GM21717 (cell line): Measurements from ENCODE around the gene PNMA6F.
A peak's percentile ranks its signal among the peaks of the same experiment; 100 is the strongest.
"Not testable (repeated sequence)": the region's sequence is repeated elsewhere in the genome, so short reads cannot be mapped to it uniquely, and the experiment has no call there.

ENCODE experiments used
- ATAC-seq: cut with Tn5 transposase; IDR thresholded peaks from one replicate; pipeline ENCODE4 v1.9.1; 2021; ENCODE audit warnings: mild to moderate bottlenecking, moderate library complexity; ENCODE audit not compliant: unreplicated experiment

PNMA6F gene

DNA sequence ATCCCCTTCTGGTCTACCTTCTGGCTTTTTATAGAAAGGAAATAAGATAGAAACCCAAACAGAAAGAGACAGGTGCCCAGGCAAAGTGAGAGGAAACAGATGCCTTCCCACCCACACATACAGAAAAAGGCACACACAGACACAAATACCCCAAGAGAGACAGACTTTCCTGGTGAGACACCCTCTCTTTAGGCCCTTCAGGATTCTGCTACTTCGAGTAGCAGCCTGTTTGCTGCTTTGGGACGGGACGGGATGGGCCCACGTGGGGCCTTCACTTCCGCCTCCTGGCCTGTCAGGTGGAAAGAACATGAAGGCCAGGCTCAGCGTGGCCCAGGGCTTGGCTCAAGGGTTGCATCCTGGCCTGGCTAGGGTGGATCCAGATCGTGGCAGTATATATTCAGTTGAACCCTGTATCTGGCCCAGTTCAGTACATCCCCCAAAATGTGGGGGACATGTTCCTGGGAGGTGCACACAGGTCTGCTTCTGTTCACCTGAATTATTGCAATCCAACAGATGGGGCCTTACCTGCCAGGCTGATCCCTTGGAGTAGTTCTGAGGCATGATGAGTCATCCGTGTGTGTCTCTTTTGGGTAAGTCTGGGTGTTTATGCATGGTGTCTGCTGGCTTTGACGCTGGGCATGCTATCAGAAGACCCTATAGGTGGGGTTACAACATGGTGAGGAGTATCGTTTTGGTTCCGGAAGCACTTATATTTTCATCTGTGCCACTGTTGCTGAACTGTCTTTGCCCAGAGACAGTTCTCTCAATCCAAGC, 14.7 kb upstream of the PNMA6F start:
- ATAC-seq: peak; percentile 36

DNA sequence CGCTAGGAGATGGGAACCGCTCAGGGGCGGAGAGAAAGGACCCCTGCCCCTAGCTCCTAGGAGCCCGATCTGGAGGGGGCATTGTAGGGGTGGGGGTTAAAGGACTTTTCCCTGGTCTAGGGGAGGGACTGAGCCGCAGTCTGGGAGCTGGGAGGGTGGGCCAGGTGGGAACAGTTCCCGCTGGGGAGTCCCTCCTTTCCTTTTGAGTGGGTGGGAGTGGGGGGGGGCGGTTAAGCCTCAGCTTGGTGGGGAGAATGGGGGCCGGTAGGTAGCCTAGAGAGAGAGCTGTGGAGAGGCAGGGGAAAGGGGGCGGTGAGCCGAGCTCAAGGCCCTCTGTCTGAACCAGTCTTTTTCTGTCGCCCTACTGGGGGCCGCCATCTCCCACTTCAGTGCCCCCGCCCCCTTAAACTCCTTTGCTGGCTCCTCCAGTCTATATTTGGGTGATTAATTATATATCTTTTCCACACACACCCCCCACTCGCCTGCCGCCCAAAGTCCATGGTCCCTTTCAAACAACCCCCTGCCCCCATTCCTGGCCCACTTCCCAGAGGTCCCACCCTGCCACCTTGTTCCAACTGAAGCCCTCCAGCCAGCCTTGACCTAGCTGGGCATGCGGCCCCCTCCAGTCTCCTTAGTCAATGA, 13.2 kb upstream of the PNMA6F start:
- ATAC-seq: no peak

DNA sequence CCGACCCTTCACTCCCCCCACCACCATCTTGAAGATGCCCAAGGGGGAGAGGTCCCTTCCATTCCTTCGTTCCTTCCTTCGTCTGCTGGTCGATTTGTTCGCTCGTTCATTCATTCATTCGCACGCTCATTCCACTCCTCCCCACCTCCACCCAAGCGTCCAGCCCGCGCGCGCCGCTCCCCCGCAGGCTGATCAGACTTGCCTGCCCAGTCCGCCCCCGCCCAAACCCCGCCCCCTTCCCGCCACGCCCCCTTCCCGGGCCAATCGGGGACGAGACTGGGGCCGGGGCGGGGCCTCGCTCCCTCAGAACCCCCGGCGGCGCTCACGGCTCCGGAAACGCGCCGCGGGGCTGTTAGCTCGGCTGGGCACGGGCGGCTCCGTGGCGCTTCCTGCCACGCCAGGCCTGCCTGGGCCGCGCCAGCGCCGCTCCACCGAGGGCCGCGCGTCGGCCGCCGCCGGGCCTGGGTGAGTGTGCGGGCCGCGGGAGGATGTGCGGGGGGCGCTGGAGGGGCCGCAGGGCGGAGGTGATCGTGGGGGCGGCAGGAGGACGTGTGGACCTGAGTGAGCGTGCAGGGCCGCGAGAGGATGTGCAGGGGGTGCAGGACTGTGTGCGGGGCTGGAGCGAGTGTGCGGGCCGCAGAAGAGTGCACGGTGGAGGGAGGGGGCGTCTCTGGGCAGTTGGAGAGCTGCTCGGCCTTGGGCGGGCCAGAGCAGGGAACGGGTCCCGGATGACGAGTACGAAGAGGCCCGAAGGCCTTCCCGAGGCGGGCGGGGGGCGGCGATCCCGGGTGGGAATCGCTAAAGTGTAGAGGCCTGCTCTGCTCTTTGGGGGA, 12.5 kb upstream of the PNMA6F start, which contains the start of gene ZNF275:
ZNF275 (plus strand) TSS at position 333 of the 833 bp plus-strand sequence. CDS start 2,527 bp downstream, outside the sequence.
- ATAC-seq: peak; percentile 88

DNA sequence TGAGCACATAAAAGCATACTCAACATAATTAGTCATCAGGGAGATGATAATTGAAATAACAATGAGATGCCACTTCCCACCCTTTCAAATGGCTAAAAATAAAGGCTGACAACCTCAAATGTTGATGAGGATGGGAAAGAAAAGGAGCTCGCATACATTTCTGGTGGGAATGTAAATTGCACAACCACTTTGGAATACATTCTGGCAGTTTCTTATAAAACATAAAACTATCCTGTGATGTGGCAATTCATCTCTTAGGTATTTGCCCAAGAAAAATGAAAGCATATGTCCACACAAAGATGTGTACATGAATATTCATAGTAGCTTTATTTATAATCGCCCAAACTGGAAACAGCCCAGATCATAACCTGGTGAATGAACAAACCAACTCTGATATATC, 11.7 kb upstream of the PNMA6F start:
- no peak for ATAC-seq

DNA sequence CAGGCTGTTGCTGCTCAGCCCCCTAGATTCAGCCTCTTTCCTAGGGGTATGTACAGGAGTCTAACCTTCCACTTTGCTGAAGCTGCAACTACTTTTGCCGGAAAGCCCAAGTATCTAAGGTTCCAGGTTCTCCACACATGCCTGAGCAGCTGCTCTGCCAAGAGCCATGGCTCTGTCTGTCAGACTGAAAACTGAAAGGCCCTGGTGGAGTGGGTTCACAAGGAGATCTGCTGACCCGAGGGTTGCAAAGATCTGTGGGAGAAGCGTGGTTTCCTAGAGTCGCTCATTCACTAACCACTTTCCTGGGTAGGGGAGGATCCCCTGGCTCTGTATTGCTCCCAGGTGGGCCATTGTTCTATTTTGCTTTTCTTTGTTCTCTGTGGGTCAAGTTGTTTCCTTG, 6.0 kb upstream of the PNMA6F start:
- ATAC-seq: no peak

DNA sequence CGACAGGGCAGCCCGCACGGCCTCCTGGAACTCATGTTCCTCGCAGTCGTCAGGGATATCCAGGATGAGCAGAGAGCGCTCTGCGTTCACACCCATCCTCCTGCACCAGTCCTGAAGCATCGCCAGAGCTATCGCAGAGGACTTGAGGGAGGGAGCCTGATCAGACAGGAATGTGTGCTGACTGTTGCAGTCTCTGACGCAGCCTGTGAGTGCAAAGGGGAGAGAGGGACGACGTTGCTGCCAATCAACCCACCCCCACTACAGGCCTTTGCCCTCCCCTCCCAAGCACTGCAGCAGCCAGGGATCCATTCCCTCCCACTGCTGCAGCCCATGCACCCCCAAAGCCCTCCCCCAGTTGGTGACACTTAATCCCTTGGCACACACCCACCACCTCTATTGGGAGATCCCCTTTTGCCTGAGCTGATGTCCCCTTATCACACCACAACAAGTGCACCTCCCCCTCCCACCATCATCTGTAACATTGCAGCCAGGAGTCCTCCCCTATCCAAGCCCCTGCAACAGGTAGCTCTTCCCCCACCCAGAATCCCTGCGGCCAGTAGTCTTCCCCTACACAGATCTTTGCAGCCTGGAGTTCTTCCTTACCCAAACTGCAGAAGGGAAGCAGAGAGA, 897 bp downstream of the PNMA6F start:
- no peak for ATAC-seq

DNA sequence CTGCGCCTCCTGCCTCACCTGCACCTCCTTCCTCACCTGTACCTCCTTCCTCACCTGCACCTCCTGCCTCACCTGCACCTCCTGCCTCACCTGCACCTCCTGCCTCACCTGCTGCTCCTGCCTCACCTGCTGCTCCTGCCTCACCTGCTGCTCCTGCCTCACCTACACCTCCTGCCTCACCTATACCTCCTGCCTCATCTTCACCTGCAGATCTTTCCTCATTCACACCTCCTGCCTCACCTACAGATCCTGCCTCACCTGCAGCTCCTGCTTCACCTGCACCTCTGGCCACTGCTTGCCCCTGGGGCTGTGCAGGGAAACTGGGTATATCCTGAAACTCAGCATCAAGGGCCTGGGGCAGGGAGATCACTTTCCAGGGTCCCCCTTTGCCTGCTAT, 1.5 kb downstream of the PNMA6F start:
- not testable (repeated sequence) for ATAC-seq

DNA sequence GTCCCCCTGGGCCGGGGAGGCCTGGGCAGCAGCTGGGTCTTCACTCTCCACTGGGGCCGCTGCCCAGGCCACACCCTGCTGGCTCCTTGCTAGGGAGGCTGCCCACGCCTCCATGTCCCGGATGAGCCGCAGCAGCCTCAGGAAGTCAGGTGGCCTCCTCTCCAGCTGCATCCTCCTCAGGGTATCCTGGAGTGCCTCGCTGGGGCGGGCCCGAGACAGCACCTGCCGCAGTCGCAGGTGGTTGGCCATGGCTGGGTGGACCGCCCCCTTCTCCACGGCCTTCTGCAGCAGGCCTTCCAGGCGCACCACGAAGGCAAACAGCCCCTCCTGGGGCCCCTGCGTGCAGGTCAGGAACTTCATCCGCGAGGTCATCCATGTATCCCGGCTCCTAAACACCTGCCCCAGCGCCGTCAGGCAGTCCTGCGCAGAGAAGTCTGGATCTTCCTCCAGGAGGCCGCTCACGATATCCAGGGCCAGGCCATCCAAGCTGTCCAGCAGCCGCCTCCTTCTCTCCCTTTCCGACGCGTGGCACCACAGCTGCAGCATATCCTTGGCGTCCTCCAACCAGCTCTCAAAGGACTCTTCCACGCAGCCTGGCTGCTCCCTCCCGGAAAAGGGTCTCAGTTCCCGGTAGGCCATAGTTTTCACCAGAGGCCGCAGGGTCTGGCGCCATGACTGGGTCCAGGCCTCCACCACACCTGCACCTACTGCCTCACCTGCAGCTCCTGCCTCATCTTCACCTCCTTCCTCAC, 2.1 kb downstream of the PNMA6F start:
- ATAC-seq: no peak

DNA sequence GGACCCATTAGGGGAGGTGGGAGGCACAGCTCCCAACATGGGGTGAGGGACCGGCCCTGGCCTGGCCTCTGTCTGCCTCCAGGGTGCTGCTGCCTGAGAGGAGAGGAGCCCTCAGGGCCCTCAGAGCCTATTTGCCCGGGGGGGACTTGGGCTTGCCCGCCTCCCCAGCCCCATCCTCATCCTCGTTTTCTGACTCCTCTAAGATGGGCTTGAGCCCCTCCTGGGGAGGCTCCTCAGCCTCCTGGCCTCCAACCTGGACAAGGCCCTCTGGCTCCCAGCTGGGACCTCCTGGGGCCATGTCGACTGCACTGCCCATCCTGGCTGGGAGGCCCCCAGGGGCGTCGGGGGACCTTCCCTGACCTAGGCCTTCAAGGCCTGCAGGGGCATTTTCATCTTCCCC, 2.8 kb downstream of the PNMA6F start:
- no peak for ATAC-seq

DNA sequence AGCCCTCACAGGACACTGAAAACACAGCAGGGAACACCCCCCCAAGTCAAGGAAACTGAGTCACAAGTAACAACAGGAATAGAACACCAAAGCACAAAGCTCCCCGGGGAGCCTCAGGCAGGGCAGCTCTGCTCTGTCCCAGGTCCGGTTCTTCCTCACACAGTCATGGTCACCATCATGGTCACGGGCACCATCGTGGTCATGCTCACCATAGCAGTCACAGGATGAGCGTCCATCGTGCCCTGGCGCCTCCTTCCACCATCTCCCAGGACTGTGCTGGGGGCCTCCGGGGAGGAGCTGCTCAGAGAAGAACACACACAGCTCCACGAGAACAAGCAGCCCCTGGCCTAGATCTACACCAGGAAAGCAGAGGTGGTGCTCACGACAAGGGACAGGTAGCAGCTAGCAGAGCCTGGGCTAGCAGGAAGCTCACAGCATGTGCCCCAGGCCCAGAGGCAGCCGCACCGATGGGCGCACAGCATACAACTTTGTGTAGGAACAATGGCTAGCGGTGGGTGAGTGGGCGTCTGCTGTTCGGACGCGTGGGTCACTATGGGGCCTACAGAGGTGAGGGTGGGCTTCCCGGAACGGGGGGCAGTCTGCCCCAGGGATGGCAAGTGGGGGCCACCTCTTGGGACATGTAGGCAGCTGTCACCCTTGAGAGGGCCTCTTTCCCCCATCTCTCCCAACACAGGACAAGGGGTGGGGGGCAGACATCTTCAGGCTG, 3.4 kb downstream of the PNMA6F start:
- no peak for ATAC-seq

DNA sequence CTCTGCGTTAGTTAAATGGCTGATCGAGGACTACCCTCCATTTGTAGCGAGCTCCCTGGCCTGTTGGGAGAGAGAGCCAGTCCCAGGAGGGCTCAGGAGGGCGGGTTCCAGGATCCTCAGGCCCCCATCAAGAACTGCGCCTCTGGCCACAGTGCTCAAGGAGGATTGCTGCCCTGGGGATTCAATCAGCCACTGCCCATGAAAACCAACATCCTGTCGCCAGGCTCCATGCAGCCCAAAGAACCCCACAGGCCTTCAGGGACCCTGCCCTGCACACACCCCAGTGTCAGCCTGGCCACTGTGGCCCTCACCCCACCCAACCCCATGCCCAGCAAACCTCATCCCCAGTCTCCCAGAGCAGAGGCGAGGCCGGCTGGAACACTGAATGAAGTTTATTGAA, 4.3 kb downstream of the PNMA6F start:
- ATAC-seq: no peak

DNA sequence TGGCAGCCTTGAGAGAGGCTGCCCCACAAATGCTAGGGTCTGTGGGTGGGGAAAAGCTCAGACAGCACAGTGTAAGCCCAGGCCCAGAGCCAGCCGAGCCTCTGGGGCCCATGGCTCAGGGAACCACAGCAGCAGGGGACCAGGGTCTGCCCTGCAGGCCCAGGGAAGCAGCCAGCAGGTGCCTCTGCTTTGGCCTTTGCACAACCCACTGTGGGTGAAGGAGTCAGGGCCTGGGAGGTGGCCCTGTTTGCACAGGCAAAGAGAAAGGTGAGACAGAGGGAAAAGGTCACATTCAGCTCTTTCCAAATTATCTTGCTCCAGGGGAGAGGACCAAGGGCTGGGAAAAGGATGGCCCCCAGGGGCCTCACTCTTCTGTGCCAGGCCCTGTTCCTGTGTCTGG, 8.7 kb downstream of the PNMA6F start:
- ATAC-seq: no peak

DNA sequence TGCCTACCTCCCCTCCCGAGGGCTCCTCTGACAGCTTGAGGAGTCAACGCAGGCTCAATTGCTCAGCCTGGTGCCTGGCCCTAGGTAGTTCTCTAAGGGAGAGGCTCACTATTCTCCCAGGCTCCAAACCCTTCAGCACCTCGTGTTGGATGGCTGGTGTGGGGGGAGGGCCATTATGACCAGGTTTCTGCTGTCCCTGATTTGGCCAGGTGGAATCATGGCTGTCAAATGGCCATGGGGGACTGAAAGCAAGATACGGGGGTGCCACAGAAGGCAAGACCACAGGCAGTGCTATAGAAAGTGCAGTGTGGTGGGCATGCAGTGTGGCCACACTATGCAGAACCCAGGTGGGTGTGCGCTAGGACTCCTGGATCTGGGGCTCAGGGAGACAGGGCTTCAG, 9.5 kb downstream of the PNMA6F start:
- ATAC-seq: no peak

DNA sequence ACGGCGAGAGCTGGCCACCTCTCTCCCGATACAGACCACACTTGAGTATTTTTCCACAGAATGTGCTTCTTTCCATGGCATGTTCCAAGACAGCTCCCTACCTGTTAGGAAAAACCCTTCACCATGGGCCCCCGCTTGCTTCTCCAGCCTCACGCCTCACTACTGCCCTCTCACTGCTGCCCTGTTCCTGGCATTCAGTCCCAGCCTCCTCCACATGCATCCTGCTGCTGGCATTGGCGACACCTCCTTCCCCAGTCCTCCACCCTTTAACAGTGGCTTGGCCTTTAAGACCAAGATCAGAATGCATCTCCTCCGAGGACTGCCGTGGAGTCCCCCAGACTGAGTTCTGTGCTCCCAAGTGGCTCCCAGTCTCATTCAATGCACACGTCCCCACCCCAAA, 10.7 kb downstream of the PNMA6F start:
- ATAC-seq: no peak

DNA sequence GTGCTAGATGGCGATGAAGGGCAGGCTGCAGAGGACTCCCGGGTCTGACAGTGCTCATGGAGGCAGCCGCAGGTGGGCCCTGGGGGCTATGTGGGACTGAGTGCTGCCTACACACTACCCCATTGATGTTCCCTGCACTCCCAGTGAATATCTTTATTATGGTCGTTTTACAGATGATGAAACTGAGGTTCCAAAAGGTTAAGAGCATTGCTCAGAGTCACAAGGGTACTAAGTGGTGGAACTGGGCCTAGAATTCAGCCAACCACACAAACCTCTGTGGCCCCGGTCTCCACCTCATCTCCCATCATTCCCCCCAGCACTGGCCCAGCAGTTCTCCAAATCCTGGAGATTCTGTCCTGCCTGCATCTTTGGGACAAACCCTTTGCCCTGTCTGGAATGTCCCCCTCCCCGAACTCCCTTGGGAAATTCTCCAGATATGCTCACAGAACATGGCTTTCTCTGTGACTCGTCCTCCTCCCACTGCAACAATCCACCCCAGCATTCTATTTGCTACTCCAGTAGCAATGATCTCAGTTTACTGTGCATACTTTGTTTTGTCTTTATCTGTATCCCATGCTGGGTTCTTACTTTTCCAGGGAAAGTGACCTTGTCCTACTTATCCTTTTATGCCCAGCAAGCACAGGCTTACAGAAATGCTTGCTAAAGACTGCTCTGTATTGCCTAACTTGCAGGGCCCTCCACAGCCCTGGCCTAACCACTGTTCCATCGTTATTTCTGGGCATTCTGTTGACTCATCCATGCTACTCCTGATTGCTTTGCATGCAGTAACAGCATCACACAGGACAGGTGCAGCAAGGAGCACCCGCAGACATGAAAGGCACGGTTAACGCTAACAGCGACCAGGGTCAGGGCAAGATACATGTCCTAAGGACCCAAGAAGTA, 14.0 kb downstream of the PNMA6F start:
- no peak for ATAC-seq

DNA sequence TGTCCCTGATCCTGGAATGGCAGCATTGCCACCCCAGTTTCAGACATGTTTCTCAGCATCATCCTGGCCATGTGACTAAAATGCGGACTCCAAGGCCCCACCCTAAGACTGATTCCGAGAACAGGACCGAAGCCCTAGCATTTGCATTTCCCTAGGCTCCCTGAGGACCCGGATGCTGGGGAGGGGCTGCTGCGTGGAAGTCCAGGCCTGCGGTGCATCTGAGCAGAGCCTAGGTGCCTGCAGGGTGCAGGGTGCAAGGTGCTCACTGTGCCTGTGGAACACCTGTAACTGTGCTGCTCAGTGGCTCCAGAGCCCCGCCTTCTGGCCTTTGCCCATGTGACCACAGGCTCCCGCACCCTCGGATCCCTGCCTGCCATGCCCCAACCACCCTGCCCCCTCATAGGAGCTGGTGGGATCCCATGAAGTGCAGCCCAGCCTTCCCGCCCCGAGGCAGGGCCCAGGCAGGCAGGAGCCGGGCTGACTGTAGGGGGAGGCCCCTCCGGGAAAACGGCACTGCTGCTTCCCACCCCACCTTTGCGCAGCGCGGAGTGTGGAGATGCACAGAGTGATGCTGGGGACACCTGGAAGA, 14.9 kb downstream of the PNMA6F start:
- ATAC-seq: no peak

DNA sequence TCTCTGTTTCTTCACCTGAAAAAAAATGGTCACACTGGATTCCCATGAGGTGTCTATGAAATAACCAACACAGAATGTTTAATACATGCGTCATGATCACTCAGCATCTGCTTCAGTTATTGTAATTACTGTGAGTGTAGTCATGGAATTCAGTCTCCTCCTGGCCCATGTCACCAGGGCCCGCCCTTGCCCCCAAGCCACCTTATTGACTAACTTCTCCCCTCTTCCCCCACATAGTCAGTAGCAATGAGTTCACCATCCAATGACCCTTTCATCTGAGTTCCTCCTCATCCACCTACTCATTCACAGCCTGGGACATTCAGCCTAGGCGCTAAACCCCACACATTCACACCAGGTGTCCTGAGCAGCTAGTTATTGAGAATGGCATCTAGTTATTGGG, 15.6 kb downstream of the PNMA6F start:
- no peak for ATAC-seq

DNA sequence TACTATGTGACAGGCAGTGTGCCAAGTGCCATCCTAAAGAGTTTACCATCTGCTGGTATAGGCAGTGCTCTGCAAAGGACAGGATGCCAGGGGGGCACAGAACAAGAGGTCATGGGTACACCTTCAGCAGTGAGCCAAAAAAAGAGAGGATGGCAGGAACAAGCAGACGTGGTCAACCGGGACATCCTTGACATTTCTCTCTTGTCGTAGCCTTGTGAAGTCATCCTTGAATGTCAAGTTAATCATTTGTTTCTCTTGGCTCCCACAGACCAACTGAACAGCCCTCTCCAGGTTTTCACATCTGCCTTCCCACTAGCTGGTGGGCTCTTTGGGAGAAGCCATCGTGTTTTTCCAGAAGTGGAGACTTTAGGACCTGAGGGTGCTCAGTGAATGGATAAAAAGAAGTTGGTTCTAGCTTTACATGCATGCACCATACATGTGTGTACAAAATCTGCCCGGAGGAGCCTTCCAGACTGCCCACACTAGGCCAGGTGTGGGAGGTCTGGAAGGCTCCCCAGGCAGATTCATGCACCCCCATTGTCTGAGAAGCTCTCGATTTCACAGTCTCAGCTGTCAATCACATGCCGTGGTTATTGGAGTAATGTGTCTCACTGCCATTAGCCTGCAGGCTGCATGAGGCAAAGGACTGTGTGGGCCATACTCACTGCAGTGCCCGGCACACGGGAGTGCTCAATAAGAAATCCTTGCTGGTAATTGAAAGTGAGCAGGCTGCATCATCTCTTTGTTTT, 16.4 kb downstream of the PNMA6F start:
- no peak for ATAC-seq
